Measurements from ENCODE around the gene DTX2. TPM values are rescaled to one million over a fixed set of nuclear protein-coding genes. Genes with fewer than 3 reads are reported as not detected.

DTX2 gene
- total and polyA plus RNA-seq, 2 experiments from 2014 or later, result 36.1 to 77.9 TPM

DNA sequence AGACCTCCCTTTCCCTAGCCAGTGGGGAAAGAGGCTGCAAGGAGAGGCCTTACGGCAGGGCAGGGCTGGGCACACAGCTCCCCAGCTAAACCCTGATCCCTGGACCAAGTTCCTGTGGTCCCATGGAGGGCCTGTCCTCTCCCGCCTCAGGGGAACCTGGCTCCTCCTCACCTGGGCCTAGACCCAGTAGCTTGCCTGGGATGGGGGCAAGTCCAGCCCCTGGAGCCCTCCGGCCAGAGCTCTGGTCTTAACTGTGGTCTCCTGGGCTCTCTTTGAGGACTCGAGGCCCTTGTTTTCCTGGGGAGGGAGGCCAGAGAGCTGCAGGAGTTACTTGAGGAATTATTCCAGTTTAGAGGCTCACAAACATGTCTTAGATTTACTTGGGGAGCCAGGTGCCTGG, 35.3 kb upstream of the DTX2 start (continued):
- TF ChIP-seq, protein P1, sequence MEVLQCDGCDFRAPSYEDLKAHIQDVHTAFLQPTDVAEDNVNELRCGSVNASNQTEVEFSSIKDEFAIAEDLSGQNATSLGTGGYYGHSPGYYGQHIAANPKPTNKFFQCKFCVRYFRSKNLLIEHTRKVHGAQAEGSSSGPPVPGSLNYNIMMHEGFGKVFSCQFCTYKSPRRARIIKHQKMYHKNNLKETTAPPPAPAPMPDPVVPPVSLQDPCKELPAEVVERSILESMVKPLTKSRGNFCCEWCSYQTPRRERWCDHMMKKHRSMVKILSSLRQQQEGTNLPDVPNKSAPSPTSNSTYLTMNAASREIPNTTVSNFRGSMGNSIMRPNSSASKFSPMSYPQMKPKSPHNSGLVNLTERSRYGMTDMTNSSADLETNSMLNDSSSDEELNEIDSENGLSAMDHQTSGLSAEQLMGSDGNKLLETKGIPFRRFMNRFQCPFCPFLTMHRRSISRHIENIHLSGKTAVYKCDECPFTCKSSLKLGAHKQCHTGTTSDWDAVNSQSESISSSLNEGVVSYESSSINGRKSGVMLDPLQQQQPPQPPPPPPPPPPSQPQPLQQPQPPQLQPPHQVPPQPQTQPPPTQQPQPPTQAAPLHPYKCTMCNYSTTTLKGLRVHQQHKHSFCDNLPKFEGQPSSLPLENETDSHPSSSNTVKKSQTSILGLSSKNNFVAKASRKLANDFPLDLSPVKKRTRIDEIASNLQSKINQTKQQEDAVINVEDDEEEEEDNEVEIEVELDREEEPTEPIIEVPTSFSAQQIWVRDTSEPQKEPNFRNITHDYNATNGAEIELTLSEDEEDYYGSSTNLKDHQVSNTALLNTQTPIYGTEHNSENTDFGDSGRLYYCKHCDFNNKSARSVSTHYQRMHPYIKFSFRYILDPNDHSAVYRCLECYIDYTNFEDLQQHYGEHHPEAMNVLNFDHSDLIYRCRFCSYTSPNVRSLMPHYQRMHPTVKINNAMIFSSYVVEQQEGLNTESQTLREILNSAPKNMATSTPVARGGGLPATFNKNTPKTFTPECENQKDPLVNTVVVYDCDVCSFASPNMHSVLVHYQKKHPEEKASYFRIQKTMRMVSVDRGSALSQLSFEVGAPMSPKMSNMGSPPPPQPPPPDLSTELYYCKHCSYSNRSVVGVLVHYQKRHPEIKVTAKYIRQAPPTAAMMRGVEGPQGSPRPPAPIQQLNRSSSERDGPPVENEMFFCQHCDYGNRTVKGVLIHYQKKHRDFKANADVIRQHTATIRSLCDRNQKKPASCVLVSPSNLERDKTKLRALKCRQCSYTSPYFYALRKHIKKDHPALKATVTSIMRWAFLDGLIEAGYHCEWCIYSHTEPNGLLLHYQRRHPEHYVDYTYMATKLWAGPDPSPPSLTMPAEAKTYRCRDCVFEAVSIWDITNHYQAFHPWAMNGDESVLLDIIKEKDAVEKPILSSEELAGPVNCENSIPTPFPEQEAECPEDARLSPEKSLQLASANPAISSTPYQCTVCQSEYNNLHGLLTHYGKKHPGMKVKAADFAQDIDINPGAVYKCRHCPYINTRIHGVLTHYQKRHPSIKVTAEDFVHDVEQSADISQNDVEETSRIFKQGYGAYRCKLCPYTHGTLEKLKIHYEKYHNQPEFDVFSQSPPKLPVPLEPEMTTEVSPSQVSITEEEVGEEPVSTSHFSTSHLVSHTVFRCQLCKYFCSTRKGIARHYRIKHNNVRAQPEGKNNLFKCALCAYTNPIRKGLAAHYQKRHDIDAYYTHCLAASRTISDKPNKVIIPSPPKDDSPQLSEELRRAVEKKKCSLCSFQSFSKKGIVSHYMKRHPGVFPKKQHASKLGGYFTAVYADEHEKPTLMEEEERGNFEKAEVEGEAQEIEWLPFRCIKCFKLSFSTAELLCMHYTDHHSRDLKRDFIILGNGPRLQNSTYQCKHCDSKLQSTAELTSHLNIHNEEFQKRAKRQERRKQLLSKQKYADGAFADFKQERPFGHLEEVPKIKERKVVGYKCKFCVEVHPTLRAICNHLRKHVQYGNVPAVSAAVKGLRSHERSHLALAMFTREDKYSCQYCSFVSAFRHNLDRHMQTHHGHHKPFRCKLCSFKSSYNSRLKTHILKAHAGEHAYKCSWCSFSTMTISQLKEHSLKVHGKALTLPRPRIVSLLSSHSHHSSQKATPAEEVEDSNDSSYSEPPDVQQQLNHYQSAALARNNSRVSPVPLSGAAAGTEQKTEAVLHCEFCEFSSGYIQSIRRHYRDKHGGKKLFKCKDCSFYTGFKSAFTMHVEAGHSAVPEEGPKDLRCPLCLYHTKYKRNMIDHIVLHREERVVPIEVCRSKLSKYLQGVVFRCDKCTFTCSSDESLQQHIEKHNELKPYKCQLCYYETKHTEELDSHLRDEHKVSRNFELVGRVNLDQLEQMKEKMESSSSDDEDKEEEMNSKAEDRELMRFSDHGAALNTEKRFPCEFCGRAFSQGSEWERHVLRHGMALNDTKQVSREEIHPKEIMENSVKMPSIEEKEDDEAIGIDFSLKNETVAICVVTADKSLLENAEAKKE (CRISPR knock-in tag; IDR thresholded peaks at IDR 0.05), result no peak
- TF ChIP-seq ZNF331 (CRISPR knock-in tag; IDR thresholded peaks at IDR 0.05; ENCODE audit: low read depth), result no peak
- no peak for TF ChIP-seq EZH2 (IDR thresholded peaks at IDR 0.05; ENCODE audit: low read depth, unreplicated experiment)
- TF ChIP-seq NANOG (IDR thresholded peaks at IDR 0.05; ENCODE audit: borderline replicate concordance), result no peak
- TF ChIP-seq, protein P2, sequence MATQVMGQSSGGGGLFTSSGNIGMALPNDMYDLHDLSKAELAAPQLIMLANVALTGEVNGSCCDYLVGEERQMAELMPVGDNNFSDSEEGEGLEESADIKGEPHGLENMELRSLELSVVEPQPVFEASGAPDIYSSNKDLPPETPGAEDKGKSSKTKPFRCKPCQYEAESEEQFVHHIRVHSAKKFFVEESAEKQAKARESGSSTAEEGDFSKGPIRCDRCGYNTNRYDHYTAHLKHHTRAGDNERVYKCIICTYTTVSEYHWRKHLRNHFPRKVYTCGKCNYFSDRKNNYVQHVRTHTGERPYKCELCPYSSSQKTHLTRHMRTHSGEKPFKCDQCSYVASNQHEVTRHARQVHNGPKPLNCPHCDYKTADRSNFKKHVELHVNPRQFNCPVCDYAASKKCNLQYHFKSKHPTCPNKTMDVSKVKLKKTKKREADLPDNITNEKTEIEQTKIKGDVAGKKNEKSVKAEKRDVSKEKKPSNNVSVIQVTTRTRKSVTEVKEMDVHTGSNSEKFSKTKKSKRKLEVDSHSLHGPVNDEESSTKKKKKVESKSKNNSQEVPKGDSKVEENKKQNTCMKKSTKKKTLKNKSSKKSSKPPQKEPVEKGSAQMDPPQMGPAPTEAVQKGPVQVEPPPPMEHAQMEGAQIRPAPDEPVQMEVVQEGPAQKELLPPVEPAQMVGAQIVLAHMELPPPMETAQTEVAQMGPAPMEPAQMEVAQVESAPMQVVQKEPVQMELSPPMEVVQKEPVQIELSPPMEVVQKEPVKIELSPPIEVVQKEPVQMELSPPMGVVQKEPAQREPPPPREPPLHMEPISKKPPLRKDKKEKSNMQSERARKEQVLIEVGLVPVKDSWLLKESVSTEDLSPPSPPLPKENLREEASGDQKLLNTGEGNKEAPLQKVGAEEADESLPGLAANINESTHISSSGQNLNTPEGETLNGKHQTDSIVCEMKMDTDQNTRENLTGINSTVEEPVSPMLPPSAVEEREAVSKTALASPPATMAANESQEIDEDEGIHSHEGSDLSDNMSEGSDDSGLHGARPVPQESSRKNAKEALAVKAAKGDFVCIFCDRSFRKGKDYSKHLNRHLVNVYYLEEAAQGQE (IDR thresholded peaks at IDR 0.05; ENCODE audit: unreplicated experiment), result no peak
- no peak for TF ChIP-seq POLR2AphosphoS5 (IDR thresholded peaks at IDR 0.05; ENCODE audit: low read depth)
- TF ChIP-seq, protein P3, sequence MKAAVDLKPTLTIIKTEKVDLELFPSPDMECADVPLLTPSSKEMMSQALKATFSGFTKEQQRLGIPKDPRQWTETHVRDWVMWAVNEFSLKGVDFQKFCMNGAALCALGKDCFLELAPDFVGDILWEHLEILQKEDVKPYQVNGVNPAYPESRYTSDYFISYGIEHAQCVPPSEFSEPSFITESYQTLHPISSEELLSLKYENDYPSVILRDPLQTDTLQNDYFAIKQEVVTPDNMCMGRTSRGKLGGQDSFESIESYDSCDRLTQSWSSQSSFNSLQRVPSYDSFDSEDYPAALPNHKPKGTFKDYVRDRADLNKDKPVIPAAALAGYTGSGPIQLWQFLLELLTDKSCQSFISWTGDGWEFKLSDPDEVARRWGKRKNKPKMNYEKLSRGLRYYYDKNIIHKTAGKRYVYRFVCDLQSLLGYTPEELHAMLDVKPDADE (IDR thresholded peaks at IDR 0.05), result no peak
- TF ChIP-seq, protein P4, sequence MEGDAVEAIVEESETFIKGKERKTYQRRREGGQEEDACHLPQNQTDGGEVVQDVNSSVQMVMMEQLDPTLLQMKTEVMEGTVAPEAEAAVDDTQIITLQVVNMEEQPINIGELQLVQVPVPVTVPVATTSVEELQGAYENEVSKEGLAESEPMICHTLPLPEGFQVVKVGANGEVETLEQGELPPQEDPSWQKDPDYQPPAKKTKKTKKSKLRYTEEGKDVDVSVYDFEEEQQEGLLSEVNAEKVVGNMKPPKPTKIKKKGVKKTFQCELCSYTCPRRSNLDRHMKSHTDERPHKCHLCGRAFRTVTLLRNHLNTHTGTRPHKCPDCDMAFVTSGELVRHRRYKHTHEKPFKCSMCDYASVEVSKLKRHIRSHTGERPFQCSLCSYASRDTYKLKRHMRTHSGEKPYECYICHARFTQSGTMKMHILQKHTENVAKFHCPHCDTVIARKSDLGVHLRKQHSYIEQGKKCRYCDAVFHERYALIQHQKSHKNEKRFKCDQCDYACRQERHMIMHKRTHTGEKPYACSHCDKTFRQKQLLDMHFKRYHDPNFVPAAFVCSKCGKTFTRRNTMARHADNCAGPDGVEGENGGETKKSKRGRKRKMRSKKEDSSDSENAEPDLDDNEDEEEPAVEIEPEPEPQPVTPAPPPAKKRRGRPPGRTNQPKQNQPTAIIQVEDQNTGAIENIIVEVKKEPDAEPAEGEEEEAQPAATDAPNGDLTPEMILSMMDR (conservative IDR thresholded peaks at IDR 0.05; ENCODE audit: low read depth in 2 of 2), result no peak
